Measurements from ENCODE around the gene ZNF746.

- TF ChIP-seq CTCF (IDR thresholded peaks at IDR 0.05) (no peak), POLR2A (IDR thresholded peaks at IDR 0.05) (no peak)
These were observed 42.2 kb downstream of the ZNF746 start for GRCh38 chr7:149455175-149455950.

Data from Peyer's patch (tissue), 4 donors.